Activated T-helper 1 cell treated with anti-CD3 and anti-CD28 coated beads, Interleukin-12 subunit alpha, Interleukin-12 subunit beta, Interleukin-2, Interleukin-4 antibody, amounts not matched to agents 30 ng/mL and 10 ng/mL and 1 ng/mL, durations not matched to agents 14 hours and 24 hours and 36 hours (primary cell): Measurements from ENCODE around the gene MAVS. TPM values are rescaled to one million over a fixed set of nuclear protein-coding genes. Genes with fewer than 3 reads are reported as not detected.

Experiments
- DNase-seq: peaks from one replicate; pipeline ENCODE4 v3.0.0; 2021; ENCODE audit warnings: low spot score
- H3K27ac Mint-ChIP-seq: one replicate; pipeline ENCODE4 v1.8.0; 2021; ENCODE audit warnings: mild to moderate bottlenecking, mixed read lengths
- H3K27me3 Mint-ChIP-seq: one replicate; pipeline ENCODE4 v1.8.0; 2022; ENCODE audit warnings: mild to moderate bottlenecking, moderate library complexity, mixed read lengths; ENCODE audit not compliant: insufficient read depth
- H3K36me3 Mint-ChIP-seq: one replicate; pipeline ENCODE4 v1.8.0; 2021; ENCODE audit warnings: low read depth, mixed read lengths
- H3K4me1 Mint-ChIP-seq: one replicate; pipeline ENCODE4 v1.8.0; 2021; ENCODE audit warnings: low read depth, mixed read lengths
- H3K4me3 Mint-ChIP-seq: one replicate; pipeline ENCODE4 v1.8.0; 2021; ENCODE audit warnings: mild to moderate bottlenecking, moderate library complexity, mixed read lengths
- H3K9me3 Mint-ChIP-seq: one replicate; pipeline ENCODE4 v1.8.0; 2021; ENCODE audit warnings: mixed read lengths
- intact Hi-C: fragments of 100-400 bp; cut with micrococcal nuclease; formaldehyde crosslinking; loops from one replicate; pipeline ENCODE4 v1.15.1; 2024
- total RNA-seq: library from RNA; stranded (reverse); gene quantifications from 2 replicates; pipeline ENCODE4 v1.2.3, GENCODE V29; 2022

Gene MAVS
- total RNA-seq, result 40.8 TPM in 2 replicates

DNA sequence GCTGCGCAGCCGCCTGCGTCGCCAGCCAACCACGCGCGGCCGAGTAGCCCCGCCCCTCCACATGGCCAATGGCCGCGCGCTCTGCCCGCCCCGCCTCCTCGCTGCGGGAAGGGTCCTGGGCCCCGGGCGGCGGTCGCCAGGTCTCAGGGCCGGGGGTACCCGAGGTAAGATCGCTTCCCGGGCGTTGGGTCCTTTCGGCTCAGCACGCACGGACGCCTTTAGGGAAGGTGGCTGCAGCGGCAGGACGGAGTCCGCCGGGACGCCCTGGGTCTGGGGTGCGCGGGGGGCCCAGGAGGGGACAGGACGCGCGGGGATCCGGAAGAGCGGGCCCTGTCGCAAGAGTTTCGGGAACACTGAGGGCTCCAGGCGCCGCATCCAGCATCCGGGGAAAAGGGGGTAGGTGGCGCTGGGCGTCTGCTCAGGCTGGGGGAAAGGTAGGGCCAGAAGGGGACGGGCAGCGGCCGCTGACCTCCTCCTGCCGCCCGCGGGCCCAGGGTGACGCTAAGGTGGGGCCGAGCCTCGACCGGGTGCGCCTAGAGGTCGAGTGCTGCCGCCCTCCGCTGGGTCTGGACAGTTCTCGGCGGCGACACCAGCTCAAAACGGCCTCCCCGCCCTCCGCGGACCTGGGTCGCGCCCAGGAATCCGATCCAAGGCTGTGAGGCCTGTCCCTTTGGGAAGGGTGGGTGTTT, at the start of gene MAVS:
Gene MAVS (plus strand): TSS at position 95 of the 689 bp plus-strand sequence. CDS start 7,791 bp downstream, outside the sequence.
- Mint-ChIP-seq H3K27me3 (no peaks in the 10 kb centered on the region), H3K36me3 (peaks cover 10% of the 10 kb centered on the region), H3K27ac (peak within 1 kb of the TSS; percentile 81), H3K4me1 (peaks cover 22% of the 10 kb centered on the region), H3K9me3 (no peaks in the 10 kb centered on the region), H3K4me3 (peak within 1 kb of the TSS; percentile 90)
- peak; percentile 87 for DNase-seq
- intact Hi-C loops, result loop anchor here (1.0 to 2.0 kb wide), 6 partner anchors 27 to 167 kb away; partner anchors contain the start of genes AP5S1, CDC25B, CENPB and PANK2

GRCh38 chr20:3797226-3797545, 49.4 kb upstream of the MAVS start:
- H3K27me3 Mint-ChIP-seq, result no peaks in the 10 kb centered on the region
- peaks cover 47% of the 10 kb centered on the region for H3K4me1 Mint-ChIP-seq
- intact Hi-C loops, result loop anchor here (2.0 to 10.0 kb wide), 3 partner anchors 92 to 1328 kb away; partner anchors contain the start of genes CDS2 and PANK2
- no peaks in the 10 kb centered on the region for H3K9me3 Mint-ChIP-seq
- H3K4me3 Mint-ChIP-seq, result peak overlapping the region; percentile 91
- DNase-seq, result no peak
- H3K27ac Mint-ChIP-seq, result peak overlapping the region; percentile 87
- H3K36me3 Mint-ChIP-seq, result peaks cover 26% of the 10 kb centered on the region

DNA sequence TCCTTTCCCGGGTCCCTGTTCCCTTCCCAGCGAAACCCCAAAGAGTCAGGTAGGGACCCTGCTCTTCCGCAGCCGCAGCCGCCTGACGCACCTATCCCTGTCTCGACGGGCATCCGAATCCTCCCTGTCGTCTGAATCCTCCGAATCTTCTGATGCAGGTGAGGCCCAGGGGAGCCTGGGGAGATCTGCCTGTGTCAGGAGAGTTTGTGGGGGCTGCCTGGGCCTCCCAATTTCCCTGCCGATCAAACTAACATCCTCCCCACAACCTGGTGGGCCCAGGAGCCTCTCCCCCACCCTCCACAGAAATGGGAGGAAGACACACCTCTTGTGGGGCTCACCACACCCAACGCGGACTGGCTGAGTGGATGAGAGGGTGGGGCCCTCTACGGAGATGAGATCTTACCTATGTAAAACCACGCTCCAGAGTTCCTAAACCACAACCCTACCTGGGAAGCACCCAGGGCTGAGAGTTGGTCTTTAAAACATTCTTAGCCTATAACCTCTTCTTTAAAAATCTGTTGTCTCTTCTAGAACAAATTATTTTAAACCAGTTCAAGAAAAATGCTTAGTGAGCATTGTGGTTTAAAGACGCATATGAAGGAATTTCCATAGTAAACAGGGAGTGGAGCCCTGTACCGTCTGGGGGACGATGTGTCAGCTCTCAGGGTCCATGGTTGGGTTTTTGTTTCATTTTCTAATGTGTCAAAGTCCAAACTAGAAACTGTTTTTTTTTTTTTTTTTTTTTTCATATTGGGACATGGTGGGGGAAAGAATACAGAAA, 48.9 kb upstream of the MAVS start:
- intact Hi-C loops, result loop anchor here (1.0 to 10.0 kb wide), 4 partner anchors 14 to 1327 kb away; partner anchors contain the start of genes CDS2 and PANK2
- Mint-ChIP-seq H3K36me3 (peaks cover 31% of the 10 kb centered on the region), H3K4me1 (peaks cover 53% of the 10 kb centered on the region)

DNA sequence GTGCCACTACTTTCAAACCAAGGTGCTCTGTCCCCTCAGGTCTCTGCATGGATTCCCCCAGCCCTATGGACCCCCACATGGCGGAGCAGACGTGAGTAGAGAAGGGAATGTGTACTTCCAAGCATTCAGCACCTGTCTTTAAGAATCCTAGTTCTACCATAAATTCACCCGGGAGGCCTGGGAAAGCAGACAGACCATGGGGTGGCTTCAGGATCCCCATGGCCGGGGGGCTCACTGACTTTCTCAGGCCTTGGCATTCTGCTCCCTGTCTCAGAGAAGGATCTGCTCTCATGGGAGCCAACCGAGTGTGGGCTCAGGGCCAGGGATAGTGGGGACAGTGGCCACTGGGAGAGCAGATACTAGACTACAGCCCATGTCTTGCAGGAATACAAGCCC, 48.3 kb upstream of the MAVS start:
- Mint-ChIP-seq H3K36me3 (peaks cover 36% of the 10 kb centered on the region), H3K4me3 (peak overlapping the region; percentile 91), H3K27ac (peak overlapping the region; percentile 87), H3K4me1 (peaks cover 56% of the 10 kb centered on the region), H3K9me3 (no peaks in the 10 kb centered on the region), H3K27me3 (no peaks in the 10 kb centered on the region)
- no peak for DNase-seq
- intact Hi-C loops, result loop anchor here (1.0 to 10.0 kb wide), 2 partner anchors 13 to 1326 kb away; partner anchors contain the start of gene CDS2

More for the DNA sequence above, 48.9 kb upstream of the MAVS start:
- H3K9me3 Mint-ChIP-seq, result no peaks in the 10 kb centered on the region
- H3K27me3 Mint-ChIP-seq, result no peaks in the 10 kb centered on the region
- H3K4me3 Mint-ChIP-seq, result peak overlapping the region; percentile 91
- peak overlapping the region; percentile 87 for H3K27ac Mint-ChIP-seq
- peak; percentile 56 for DNase-seq

DNA sequence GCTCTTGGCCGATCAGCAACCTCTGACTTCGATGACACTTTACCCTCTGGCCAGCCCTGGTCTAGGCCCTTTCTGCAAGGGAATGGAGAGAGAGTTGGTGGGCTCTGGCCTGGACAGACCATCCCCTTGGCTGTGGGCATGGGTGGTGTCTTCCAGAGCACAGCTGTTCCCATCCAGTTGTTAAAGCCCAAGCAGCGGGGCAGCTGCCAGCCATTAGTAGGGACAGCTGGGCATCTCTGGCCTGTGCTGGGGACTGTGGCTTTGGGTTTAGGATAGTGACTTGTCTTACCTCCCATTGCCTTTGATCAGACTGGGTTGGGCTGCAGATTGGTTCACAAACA, 47.8 kb upstream of the MAVS start:
- intact Hi-C loops, result loop anchor here (1.0 to 10.0 kb wide), 2 partner anchors 12 to 1326 kb away; partner anchors contain the start of gene CDS2
- Mint-ChIP-seq H3K9me3 (no peaks in the 10 kb centered on the region), H3K4me1 (peaks cover 61% of the 10 kb centered on the region), H3K36me3 (peaks cover 41% of the 10 kb centered on the region), H3K4me3 (peak overlapping the region; percentile 91), H3K27me3 (no peaks in the 10 kb centered on the region), H3K27ac (peak overlapping the region; percentile 87)
- DNase-seq, result no peak

DNA sequence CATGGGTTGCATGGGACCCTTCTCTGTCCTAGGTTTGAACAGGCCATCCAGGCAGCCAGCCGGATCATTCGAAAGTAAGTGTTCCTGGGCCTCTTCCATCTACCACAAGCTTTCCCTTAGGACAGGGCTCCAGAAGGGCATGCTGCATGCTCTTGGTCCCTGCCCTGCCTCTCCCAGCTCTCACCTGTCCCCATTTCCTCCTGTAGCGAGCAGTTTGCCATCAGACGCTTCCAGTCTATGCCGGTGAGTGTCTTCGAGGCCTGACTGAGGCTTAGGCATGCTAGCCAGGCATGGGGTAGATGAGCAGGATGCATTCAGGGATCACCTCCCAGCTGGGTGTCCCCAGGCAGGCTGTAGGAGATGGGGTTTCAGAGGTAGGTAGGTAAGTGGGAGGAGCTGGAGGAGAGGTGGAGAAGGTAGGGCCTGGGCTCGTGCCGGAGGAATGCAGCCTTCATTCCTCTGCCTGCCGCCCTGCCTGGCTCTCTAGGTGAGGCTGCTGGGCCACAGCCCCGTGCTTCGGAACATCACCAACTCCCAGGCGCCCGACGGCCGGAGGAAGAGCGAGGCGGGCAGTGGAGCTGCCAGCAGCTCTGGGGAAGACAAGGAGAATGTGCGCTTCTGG, 46.3 kb upstream of the MAVS start:
- H3K4me3 Mint-ChIP-seq, result peak overlapping the region; percentile 55
- peak overlapping the region; percentile 76 for H3K27ac Mint-ChIP-seq
- intact Hi-C loops, result no loop called here
- H3K36me3 Mint-ChIP-seq, result peaks cover 51% of the 10 kb centered on the region
- H3K27me3 Mint-ChIP-seq, result no peaks in the 10 kb centered on the region
- DNase-seq, result no peak
- peaks cover 67% of the 10 kb centered on the region for H3K4me1 Mint-ChIP-seq
- no peaks in the 10 kb centered on the region for H3K9me3 Mint-ChIP-seq

- H3K27ac Mint-ChIP-seq, result peak overlapping the region; percentile 65
- DNase-seq, result no peak
These were observed 45.8 kb upstream of the MAVS start for GRCh38 chr20:3800878-3801260.

DNA sequence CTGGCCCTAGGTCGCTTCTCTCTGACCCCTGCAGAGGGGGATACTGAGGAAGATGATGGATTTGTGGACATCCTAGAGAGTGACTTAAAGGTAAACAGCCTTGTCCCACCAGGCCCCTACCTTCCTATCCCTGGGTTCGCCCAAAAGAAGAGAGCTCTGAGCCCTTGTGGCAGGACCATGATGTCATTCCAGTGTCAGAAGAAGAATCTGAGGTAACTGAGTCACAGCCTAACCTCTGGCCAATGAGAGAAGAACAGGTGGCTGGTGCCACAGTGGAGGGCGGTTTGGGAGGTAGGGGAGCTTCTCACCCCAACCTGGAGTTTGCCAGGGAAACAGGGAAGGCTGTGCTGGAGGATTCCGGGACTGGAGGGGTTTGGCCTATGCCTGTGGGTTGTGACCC, 45.3 kb upstream of the MAVS start:
- no peak for DNase-seq
- Mint-ChIP-seq H3K9me3 (no peaks in the 10 kb centered on the region), H3K4me1 (peaks cover 67% of the 10 kb centered on the region), H3K36me3 (peaks cover 58% of the 10 kb centered on the region), H3K27ac (peak overlapping the region; percentile 65), H3K4me3 (no peak overlapping the region), H3K27me3 (no peaks in the 10 kb centered on the region)
- intact Hi-C loops, result no loop called here

More at GRCh38 chr20:3800878-3801260, 45.8 kb upstream of the MAVS start:
- intact Hi-C loops, result no loop called here
- Mint-ChIP-seq H3K27me3 (no peaks in the 10 kb centered on the region), H3K36me3 (peaks cover 56% of the 10 kb centered on the region), H3K4me1 (peaks cover 67% of the 10 kb centered on the region), H3K4me3 (no peak overlapping the region), H3K9me3 (no peaks in the 10 kb centered on the region)

DNA sequence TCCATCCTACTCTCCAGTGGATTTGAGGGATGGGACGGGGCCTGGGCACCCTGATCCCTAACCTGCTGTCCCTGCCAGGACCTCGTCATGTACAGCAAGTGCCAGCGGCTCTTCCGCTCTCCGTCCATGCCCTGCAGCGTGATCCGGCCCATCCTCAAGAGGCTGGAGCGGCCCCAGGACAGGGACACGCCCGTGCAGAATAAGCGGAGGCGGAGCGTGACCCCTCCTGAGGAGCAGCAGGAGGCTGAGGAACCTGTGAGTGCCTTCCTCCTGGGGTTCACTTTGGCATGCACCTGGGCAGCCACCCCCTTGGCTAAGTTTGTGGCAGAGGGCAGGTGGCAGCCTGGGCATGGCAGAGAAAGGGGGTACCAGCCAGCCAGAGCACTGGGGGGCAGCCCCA, 44.8 kb upstream of the MAVS start:
- H3K9me3 Mint-ChIP-seq, result no peaks in the 10 kb centered on the region
- intact Hi-C loops, result no loop called here
- peak overlapping the region; percentile 10 for H3K27ac Mint-ChIP-seq
- peaks cover 62% of the 10 kb centered on the region for H3K36me3 Mint-ChIP-seq
- H3K4me1 Mint-ChIP-seq, result peaks cover 69% of the 10 kb centered on the region
- no peaks in the 10 kb centered on the region for H3K27me3 Mint-ChIP-seq
- no peak for DNase-seq
- H3K4me3 Mint-ChIP-seq, result no peak overlapping the region

- Mint-ChIP-seq H3K4me3 (no peak overlapping the region), H3K27ac (peak overlapping the region; percentile 46), H3K9me3 (no peaks in the 10 kb centered on the region), H3K27me3 (no peaks in the 10 kb centered on the region), H3K4me1 (peaks cover 67% of the 10 kb centered on the region), H3K36me3 (peaks cover 65% of the 10 kb centered on the region)
- no peak for DNase-seq
- intact Hi-C loops, result no loop called here
These were observed 44.0 kb upstream of the MAVS start for GRCh38 chr20:3802524-3803239.

DNA sequence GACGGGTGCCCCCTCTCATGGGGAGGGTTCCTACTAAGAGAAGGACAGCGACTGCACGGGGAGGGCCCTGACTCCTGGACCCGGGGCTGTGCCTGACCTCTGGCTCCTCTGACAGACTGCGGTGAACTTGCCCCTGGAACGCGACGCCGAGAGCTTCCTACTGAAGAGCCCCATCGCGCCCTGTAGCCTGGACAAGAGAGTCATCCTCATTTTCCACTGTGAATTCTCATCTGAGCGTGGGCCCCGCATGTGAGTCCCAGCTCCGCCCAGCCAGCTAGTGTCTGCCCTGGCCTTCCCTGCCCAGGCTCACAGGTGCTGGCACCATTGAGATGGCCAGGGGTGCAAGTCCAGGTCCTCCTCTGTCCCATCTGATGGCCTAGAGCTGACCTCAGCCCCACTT, 43.3 kb upstream of the MAVS start:
- no peak for DNase-seq
- Mint-ChIP-seq H3K27me3 (no peaks in the 10 kb centered on the region), H3K4me3 (no peak overlapping the region), H3K36me3 (peaks cover 63% of the 10 kb centered on the region), H3K9me3 (no peaks in the 10 kb centered on the region), H3K27ac (no peak overlapping the region), H3K4me1 (peaks cover 61% of the 10 kb centered on the region)
- intact Hi-C loops, result no loop called here

- Mint-ChIP-seq H3K27ac (peak overlapping the region; percentile 52), H3K36me3 (peaks cover 59% of the 10 kb centered on the region), H3K4me3 (no peak overlapping the region), H3K27me3 (no peaks in the 10 kb centered on the region), H3K9me3 (no peaks in the 10 kb centered on the region), H3K4me1 (peaks cover 56% of the 10 kb centered on the region)
- intact Hi-C loops, result no loop called here
- no peak for DNase-seq
These were observed 42.8 kb upstream of the MAVS start for GRCh38 chr20:3803854-3804253.
